Measurements from ENCODE around the gene SH3PXD2A.
A peak's percentile ranks its signal among the peaks of the same experiment; 100 is the strongest.
"Not testable (repeated sequence)": the region's sequence is repeated elsewhere in the genome, so short reads cannot be mapped to it uniquely, and the experiment has no call there.

Gene SH3PXD2A

DNA sequence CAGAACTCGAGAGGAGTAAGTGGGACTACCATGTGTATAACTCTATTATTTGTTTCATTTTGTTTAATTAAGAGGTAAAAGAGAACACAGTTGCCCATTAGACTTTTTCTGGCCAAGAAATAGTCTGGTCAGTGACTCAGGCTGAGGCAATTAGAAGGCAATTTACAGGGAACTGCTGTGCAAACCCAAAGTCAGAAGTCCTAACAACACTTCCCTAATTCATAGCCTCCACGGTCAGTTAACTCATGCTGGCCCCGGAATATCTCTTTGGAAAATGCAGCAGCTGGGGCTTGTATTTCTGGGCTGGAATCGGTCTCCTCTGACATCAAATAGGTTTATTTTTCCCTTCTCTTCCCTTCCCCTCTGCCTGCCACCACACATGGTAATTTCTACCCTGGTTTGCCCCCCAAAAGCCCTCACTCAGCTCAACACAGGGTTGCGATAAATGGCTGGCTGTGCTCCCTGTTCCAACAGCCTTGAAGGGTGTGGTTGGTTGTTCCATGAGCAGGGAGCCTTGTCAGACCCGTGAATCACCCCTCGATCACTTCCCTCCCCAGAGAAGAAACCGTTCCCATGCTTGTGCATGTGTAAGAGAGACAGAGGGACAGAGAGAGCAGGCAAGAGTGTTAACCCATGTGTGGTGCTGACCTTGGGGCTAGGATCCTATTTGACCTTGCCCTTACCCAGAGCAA, 5.3 kb downstream of the SH3PXD2A start:
- DNase-seq (ENCODE audit: low spot score): peak; percentile 80

DNA sequence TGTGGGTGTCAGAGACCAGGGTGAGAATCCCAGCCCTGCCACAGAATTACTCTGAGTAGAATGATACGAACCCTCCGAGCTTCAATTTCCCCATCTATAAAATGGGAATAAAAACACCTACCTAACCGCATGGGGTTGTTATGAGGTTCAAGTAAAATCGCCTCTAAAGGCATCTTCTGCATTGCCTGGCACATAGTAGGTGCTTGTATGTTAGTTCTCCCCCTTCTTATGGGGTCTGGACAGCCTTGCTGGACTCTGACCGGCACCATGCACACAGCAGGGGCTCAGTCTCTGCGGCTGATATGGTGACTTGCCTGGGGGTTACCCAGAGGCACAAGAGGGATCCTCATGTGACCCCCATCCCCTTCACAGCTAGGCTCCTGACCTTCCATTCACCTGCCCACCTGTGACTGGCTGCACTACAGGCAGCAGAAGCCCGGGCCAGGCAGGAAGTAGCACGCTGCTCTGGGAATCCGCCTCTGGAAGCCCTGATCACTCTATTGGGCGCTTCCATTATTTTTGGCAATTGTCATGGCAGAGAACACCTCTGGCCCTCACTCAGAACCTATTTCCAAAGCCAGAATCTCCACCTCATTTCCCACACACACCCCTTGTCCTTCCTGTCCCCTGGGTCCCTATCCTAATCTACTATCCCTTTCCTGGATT, 6.0 kb downstream of the SH3PXD2A start:
- DNase-seq (ENCODE audit: low spot score): no peak

DNA sequence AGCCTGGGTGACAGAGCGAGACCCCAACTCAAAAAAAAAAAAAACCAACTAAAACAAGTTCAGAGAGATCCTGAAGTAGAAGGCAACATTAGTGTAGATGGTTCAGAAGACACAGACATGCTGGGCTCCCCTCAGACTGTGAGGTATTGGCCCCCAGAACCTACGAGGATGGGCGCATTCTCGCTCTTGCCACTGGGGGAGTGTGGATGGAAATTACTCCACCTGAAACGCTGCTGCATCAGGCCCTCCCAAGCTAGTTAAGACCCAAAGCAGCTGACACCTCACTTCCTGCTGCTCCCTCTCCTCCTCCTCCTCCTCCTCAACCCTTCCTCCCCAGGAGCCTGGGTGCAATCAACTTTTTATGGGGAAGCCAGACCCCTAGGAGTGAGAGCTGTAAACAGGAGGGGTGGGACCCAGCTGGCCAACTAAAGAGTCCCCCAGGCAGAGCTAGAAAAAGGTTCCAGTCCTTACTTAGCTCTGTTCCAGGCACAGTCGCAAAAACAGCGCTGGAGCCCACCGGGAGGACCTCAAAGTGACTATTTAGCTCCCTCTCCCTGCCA, 7.4 kb downstream of the SH3PXD2A start:
- no peak for DNase-seq (ENCODE audit: low spot score)

DNA sequence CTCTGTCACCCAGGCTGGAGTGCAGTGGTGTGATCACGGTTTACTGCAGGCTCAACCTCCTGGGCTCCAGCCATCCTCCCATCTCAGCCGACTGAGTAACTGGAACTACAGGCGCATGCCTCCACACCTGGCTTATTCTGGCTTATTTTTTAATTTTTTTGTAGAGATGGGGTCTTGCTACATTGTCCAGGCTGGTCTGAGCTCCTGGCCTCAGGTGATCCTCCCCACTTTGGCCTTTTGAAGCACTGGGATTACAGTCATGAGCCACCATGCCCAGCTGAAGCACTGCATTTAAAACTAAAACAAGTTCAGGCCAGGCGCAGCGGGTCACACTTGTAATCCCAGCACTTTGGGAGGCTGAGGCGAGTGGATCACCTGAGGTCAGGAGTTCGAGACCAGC, 8.0 kb downstream of the SH3PXD2A start:
- DNase-seq (ENCODE audit: low spot score): no peak

DNA sequence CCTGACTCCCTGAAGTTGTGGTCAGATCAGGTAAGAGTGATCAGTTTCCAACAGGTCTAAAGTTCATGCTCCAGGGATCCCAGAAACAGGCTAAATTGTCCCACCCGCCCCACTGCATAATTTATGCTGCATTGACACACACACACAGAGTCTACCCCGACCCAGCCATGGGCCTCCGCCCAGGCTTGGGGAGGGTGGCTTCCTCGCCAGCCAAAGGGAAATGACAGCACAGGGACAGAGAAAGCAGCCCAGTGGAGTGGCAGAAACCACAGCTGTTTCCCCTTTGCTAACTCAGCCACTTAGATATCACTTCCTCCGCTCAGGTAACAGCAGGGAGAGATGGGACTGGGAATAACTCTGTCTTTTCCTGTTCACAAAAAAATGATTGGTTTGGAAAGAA, 9.4 kb downstream of the SH3PXD2A start:
- no peak for DNase-seq (ENCODE audit: low spot score)

DNA sequence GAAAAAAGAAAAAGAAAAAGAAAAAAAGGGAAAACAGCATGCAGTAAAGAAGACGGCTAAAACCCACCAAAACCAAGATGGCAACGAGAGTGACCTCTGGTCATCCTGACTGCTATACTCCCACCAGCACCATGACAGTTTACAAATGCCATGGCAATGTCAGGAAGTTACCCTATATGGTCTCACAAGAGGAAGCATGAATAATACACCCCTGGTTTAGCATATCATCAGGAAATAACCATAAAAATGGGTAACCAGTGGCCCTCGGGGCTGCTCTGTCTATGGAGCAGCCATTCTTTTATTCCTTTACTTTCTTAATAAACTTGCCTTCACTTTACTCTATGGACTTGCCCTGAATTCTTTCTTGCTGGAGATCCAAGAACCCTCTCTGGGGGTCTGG, 10.0 kb downstream of the SH3PXD2A start:
- DNase-seq (ENCODE audit: low spot score): not testable (repeated sequence)

DNA sequence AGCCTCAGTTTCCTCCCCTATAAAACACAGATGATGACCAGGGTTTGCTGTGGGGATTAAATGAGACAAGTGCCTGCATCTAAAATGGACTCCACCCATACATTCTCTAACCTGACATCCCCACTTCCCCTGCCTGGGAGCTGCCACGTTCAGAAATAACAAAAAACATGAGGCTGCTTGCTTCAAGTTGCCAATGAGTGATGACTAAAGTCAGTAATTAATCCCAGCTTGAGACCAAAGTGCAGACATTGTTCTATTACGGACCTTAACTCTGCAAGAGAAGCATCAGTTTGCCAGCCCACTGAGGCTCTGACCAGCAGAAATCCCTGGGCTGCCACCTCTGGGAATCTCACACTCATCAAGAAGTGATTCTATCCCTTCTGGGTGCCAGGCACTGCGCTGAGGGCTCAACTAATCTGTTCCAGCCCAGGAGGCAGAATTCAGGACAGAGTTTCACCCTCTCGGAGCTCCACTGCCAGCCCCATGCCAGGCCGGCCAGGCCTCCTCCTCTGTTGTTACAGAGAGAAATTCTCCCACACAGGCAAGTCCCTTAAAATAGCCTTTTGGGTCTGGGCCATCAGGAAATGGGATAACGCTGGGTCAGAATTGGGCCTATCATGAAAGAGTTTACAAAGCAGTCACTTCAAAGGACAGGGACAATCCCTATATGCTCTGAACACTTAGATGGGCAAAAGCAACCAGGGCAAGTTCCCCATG, 11.4 kb downstream of the SH3PXD2A start:
- DNase-seq (ENCODE audit: low spot score): no peak

DNA sequence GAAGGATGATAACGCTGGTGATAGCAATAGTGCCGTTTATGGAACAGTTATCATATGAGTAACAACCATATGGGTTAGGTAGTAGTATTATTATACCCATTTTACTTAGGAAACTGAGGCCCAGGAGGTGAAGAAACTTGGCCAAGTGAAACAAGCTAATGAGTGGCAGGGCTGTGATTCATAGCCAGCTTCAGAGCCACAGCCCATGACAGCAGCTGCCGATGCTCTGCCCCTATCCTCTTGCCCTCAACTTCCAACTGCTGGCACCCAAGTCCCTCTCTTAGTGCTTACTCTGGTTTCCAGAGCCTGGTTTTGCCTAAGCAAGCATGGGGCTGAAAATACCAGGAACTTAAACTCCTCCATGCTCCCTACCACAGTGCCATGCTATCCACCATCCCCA, 12.3 kb downstream of the SH3PXD2A start:
- DNase-seq (ENCODE audit: low spot score): no peak

DNA sequence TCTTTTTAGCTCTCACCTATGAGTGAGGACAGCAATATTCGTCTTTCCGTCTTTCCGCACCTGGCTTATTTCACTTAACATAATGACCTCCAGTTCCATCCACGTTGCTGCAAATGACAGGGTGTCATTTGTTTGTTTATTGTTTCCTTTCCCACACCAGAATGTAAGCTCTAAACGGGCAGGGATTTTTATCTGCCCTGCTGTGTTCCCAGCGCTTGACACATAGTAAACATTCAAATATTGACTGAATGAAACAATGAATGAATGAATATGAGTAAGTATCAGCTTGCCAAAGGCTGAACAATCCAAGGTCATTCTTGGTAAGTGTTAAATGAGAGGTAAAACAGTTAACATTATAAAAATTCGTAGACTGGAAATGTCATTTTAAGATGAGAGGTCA, 12.8 kb downstream of the SH3PXD2A start:
- no peak for DNase-seq (ENCODE audit: low spot score)

DNA sequence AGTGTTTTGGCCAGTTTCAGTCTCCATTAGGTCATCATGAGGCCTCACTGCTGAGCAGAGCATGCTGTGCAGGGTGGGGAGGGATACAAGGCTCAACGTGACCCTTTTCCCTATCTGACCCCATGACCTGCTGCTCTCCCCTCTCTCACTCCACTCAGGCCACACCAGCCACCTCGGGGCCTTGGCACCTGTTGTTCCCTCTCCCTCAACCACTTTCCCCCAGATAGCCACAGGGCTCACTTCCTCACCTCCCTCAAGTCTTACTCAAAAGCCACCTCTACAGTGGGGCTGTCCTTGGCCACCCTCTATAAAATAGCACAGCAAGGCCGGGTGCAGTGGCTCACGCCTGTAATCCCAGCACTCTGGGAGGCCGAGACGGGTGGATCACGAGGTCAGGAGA, 13.9 kb downstream of the SH3PXD2A start:
- no peak for DNase-seq (ENCODE audit: low spot score)

DNA sequence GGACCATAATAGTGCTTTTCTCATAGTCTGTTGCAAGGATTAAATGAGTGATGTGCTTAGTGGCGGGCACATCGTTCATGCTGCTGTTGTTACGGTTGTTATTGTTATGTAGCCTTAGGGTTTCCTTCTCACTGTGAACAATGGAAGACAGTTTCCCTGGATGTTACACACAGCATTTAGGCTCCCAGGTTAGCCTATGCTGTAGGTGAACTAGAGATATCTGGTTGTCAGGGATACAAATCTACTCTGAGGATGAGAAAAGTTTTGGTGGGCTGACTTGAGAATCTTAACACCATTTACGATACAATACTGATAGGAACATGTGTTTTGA, 14.7 kb downstream of the SH3PXD2A start:
- DNase-seq (ENCODE audit: low spot score): no peak

DNA sequence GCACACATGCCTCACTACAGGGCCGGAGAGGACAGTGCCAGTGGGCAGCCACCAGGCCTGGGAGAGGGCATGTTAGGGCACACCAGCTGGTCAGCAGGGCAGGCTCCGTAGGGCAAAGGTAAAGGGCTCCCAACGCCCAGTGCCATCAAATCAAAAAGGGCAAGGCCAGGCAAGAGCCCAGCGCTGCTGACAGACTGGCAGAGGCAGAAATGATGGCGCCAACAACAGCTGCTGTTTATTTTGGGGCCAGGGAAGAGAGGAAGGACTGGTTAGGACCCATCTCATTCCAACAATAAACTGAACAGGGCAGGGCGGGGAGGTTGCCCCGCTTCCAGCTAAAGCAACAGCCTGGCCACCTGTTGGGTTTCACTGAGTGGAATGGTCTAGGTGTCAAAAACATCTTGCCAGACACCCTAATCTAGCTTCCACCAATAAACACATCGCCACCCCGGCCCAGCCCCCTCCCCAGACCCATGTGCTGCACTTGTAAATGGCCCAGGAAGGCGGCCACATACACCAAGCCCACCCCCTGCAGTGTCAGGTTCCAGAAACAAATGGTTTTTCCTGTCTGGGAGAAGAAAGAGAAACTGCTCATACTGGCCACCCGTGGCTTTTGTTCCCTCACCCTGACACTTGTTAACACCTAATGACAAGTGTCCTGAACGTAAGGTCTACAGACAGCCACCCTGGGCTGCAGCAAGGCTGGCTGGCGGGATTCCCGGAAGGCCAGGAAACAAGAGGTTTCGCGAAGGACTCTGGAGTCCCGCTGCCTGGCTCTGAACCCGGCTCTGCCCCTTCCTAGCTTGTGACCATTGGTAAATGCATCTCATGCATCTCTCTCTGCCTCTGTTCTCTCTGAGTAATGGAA, 15.3 kb downstream of the SH3PXD2A start:
- DNase-seq (ENCODE audit: low spot score): no peak

DNA sequence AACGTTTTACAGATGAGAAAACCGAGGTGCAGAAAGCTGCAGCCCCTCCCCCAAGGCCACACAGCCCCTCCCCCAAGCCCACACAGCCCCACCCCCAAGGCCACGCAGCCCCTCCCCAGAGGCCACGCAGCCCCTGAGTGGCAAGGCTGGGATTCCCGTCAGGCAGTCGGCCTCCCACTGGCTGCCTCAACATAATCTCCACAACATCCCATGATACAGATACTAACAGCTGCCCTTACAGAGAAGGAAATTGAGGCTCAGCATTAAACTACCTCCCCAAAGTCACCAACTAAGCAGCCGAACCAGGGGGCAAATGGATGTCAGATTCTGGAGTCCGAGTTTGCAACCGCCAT, 15.9 kb downstream of the SH3PXD2A start:
- no peak for DNase-seq (ENCODE audit: low spot score)

DNA sequence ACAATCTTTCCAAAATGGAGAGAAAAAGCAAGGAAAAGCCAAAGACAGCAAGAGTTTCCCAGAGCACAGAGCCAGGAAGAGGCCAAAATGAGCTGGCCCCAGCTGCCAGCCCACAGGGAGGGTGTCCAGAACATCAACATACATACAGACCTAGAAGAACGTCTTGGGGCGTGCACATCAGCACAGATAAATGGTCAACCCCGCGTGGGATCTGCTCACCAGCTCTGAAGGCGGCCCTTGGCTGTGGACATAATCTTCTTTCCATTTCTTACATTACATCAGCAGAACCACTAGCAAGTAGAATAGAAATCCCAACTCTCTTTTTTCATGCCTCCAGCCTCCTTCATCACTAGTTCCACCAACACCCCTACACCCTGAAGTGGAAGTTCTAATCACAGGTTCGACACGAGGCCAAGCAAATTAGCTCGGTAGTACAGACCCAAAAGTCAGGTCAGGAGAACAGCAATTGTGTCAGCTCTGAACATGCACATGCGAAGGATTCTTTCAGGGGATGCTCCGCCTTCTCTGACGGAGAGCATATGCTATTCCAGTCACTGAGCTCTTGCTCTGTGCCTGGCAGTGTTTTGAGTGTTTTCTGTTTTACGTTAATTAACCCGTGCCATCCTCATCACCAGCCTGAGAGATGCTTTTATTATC, 16.4 kb downstream of the SH3PXD2A start:
- DNase-seq (ENCODE audit: low spot score): no peak

DNA sequence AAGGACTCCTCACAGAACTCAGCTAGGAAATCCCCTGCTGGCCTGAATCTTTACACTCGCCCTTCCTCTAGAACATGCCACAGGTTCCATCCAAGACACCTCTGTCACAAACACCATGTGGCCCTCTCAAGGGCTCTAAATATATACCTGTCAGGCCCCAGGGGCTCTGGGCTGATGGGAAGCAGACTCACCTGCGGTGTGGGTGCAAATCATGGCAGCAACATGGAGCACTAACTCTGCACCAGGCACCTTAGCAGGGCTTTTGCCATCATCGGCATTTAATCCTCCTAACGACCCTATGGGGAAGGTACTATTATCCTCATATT, 17.3 kb downstream of the SH3PXD2A start:
- no peak for DNase-seq (ENCODE audit: low spot score)

DNA sequence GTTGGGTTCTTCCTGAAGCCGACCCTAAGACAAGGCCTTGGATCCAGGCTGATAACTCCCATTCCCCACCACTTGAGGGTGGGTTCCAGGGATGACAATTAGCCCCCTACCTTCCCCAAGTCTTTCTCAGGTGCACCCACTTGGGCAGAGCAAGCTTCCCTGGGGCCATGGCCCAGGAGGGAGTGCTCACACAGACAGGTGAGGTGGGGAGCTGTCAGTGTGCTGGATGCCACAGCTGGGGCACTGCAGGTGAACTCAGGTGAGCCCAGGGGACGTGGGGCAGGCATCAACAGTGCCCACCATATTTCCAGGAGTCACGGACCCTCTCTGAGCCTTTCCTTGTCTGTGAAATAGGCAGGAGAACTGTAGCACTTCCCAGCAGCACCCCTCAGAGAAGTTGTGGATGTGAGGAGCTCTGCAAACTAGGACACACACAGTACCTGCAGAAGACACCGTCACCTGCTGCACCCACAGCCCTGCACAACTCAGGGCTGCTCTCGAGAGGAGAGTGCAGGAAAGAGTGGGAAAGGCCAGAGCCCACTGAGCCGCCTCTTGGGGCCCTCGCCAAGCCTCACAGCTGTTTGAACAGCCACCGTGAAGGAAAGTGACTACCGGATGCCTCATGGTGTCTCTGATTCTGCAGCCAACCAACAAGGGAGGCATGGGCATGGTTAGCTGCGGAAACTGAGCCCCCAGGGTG, 17.9 kb downstream of the SH3PXD2A start:
- DNase-seq (ENCODE audit: low spot score): no peak

DNA sequence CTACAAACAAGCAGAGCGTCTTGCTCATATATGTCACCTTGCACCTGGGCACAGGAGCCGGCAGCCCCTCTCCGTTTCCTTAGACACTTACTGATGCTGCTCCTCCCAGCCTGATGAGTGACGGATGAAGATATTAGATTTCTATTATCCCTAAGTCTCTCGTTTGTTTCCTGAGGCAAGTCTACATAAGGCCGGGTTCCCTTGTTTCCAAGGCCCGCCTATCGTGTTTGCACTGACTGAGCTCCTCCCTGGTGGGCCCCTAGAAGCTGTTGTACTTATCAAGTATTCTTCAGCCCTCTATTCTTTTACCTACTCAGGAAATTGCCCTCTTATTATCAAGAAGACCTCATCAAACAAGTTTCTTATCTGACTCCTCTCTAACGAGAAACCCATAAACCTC, 18.5 kb downstream of the SH3PXD2A start:
- no peak for DNase-seq (ENCODE audit: low spot score)

DNA sequence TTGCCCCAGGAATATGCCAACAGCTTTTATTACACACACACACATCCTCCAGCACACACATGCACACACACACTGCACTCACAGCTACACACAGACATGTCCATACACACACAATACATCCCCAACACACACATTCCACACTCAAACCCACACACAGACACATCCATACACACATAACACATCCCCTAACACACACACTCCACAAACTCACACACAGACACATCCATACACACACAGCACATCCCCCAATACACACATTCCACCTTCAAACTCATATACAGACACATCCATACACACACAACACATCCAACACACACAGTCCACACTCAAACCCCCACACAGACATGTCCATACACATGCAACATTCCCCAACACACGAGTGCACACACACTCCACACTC, 19.1 kb downstream of the SH3PXD2A start:
- DNase-seq (ENCODE audit: low spot score): no peak

DNA sequence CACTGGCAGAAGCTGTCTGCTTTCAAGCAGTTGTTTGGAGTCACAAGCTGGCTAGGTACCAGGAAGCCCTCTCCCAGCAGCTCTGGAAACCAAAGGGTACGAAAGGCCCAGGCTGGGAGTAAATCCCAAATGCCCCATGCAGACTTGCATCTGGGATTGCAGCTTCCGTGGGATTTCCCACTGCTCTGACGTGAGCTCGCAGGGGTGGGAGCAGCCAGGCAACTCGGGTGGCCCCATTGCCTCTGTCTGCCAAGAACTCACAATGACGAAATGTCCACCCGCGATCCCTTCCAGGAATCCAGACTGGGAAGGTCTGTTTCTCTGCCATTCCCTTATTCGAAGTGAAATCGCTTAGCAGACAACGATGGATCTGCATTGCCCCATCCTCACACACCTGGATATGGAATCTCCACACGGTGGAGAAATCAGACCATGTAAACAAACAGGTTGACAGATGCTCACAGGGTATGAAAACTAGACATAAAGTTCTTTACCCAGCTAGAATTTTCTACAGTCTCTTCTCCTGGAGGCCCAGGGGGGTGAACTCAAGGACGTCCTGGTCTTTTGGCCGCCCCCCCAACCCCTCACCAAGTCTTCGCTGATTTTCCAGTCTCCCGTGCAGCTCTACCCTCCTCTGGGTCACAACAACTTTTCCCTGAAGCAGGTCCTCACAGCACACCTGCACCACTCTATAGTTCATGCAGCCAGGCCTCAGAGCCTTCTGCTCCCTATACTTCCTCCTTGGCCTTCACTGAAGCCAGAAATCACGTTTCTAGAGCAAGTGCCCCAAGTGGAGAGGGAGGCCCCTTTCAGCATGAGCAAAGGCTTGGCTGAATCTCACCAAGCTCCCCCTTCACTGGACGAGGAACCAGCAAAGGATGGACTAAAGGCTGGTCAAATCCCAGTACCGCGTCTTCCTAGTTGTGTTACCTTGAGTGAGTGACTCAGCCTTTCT, 20.0 kb downstream of the SH3PXD2A start:
- no peak for DNase-seq (ENCODE audit: low spot score)

DNA sequence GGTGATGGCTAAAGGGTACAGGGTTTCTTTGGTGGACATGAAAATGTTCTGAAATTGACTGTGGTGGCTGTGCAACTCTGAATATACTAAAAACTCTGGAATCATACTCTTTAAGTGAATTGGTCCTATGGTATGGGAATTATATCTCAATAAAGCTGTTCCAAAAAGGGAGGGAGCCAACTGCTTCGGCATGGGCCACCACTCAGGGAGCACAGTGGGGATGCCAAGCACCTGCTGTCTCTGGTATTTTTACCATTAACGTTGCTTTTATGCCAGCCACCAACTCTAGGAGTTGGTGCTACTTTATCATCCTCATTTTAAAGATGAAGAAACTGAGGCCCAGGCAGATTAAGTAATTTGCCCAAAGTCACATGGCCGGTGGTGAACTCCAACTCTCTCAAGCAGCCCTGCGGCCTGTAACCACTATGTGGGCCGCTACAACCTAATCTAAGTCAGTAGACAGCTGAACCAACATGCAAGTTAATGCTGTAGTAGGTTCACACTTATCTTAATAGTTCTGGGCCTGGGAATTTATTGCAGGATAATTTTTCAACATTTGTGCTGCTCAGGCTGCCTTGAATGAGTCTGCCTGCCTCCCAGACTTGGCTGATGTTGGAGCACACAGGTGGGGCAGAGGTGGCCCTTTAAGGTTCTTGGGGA, 20.8 kb downstream of the SH3PXD2A start:
- no peak for DNase-seq (ENCODE audit: low spot score)
